Measurements from ENCODE around the gene CRELD1.

CRELD1 gene

DNA sequence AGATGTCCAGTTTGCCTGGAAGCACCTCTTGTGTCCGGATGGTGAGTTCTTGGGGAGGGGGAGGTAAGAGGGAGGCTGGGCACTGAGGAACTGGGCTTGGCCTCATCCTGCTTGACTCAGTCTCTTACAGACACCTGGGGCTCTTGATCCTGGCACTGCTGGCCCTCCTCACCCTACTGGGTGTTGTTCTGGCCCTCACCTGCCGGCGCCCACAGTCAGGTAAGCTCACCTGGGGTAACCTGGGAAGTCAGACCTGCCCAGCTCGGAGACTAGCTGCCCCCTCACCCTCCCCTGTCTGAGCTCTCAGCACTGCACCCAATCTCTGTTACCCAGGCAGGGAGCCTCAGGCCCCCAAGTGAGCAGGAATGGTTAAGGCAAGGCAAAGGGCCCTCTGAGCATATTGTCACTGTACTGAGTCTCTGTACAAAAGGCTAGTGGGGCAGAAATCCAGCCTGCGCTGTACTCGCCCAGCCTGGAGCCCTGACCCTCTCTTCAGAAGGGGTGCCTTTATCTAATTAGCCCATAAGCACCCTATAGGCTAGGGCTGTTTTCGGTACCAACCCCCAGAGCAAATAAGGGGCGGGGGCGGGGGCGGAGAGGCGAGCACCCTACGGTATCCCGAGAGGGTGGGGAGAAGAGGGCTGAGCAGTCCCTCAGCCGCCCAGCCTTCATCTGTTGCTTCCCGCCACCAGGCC lies 18.9 kb upstream of the CRELD1 start:
- DNase-seq (ENCODE audit: extremely low read depth, low read depth): no peak
- peak overlapping the region; percentile 56 for H3K4me3 ChIP-seq (replicated peaks; ENCODE audit: low read depth, low read length)
- TF ChIP-seq, protein P1, sequence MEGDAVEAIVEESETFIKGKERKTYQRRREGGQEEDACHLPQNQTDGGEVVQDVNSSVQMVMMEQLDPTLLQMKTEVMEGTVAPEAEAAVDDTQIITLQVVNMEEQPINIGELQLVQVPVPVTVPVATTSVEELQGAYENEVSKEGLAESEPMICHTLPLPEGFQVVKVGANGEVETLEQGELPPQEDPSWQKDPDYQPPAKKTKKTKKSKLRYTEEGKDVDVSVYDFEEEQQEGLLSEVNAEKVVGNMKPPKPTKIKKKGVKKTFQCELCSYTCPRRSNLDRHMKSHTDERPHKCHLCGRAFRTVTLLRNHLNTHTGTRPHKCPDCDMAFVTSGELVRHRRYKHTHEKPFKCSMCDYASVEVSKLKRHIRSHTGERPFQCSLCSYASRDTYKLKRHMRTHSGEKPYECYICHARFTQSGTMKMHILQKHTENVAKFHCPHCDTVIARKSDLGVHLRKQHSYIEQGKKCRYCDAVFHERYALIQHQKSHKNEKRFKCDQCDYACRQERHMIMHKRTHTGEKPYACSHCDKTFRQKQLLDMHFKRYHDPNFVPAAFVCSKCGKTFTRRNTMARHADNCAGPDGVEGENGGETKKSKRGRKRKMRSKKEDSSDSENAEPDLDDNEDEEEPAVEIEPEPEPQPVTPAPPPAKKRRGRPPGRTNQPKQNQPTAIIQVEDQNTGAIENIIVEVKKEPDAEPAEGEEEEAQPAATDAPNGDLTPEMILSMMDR (IDR thresholded peaks at IDR 0.05; ENCODE audit: low read depth, low read length, missing control alignments): no peak

- TF ChIP-seq, protein P1 (IDR thresholded peaks at IDR 0.05; ENCODE audit: low read depth, low read length, missing control alignments): peak; percentile 26
- H3K4me3 ChIP-seq (replicated peaks; ENCODE audit: low read depth, low read length): peak overlapping the region; percentile 56
Observed at GRCh38 chr3:9915254-9916141, 18.1 kb upstream of the CRELD1 start.

GRCh38 chr3:9916346-9916733 lies 17.3 kb upstream of the CRELD1 start:
- TF ChIP-seq, protein P1 (IDR thresholded peaks at IDR 0.05; ENCODE audit: low read depth, low read length, missing control alignments): no peak
- no peak for DNase-seq (ENCODE audit: extremely low read depth, low read depth)
- peak overlapping the region; percentile 56 for H3K4me3 ChIP-seq (replicated peaks; ENCODE audit: low read depth, low read length)

More at GRCh38 chr3:9915254-9916141, 18.1 kb upstream of the CRELD1 start:
- no peak for DNase-seq (ENCODE audit: extremely low read depth, low read depth)

- TF ChIP-seq, protein P1 (IDR thresholded peaks at IDR 0.05; ENCODE audit: low read depth, low read length, missing control alignments): no peak
- peak; percentile 72 for DNase-seq (ENCODE audit: extremely low read depth, low read depth)
- H3K4me3 ChIP-seq (replicated peaks; ENCODE audit: low read depth, low read length): peak within 1 kb of the TSS; percentile 56
Observed at GRCh38 chr3:9916734-9917680, 16.6 kb upstream of the CRELD1 start, which contains the start of gene IL17RC. Gene IL17RC (plus strand): TSS chr3:9917098. CDS start chr3:9917316, 218 bp downstream.

- TF ChIP-seq, protein P1 (IDR thresholded peaks at IDR 0.05; ENCODE audit: low read depth, low read length, missing control alignments): no peak
- H3K4me3 ChIP-seq (replicated peaks; ENCODE audit: low read depth, low read length): peak overlapping the region; percentile 56
Observed at GRCh38 chr3:9917820-9918219, 15.8 kb upstream of the CRELD1 start.

More at GRCh38 chr3:9917820-9918219, 15.8 kb upstream of the CRELD1 start:
- no peak for DNase-seq (ENCODE audit: extremely low read depth, low read depth)

All from HFF-Myc (cell line).